Smooth muscle cell (in vitro differentiated cells): ENCODE results near the gene GCGR. TPM values are rescaled to one million over a fixed set of nuclear protein-coding genes. Genes with fewer than 3 reads are reported as not detected.
A peak's percentile ranks its signal among the peaks of the same experiment; 100 is the strongest.
"Not testable (repeated sequence)": the region's sequence is repeated elsewhere in the genome, so short reads cannot be mapped to it uniquely, and the experiment has no call there.

Experiments
- DNase-seq: peaks from one replicate; lab custom pipeline; 2025; ENCODE audit not compliant: unreplicated experiment; lab: John Stamatoyannopoulos, UW
- H2AFZ ChIP-seq: fragments of 200-600 bp; sonication (generic); 2 replicates; pipeline ENCODE4 v1.6.0; 2016; ENCODE audit warnings: antibody characterized with exemption, low read depth, mild to moderate bottlenecking
- H3F3A ChIP-seq: fragments of 200-600 bp; sonication (generic); 2 replicates; pipeline ENCODE4 v1.6.0; 2017; ENCODE audit warnings: antibody characterized with exemption, low read depth
- H3K27ac ChIP-seq: fragments of 200-600 bp; sonication (generic); 2 replicates; pipeline ENCODE4 v1.5.1; 2016; ENCODE audit warnings: low read depth, mild to moderate bottlenecking
- H3K27me3 ChIP-seq: fragments of 200-600 bp; sonication (generic); 2 replicates; pipeline ENCODE4 v1.6.1; 2016; ENCODE audit warnings: low read depth, mild to moderate bottlenecking
- H3K36me3 ChIP-seq: fragments of 200-600 bp; sonication (generic); 2 replicates; pipeline ENCODE4 v1.5.1; 2016; ENCODE audit warnings: low read depth
- H3K4me1 ChIP-seq: fragments of 200-600 bp; sonication (generic); 2 replicates; pipeline ENCODE4 v1.5.1; 2016; ENCODE audit warnings: low read depth
- H3K4me2 ChIP-seq: fragments of 200-600 bp; sonication (generic); 2 replicates; pipeline ENCODE4 v1.6.0; 2016; ENCODE audit warnings: mild to moderate bottlenecking
- H3K4me3 ChIP-seq: fragments of 200-600 bp; sonication (generic); 2 replicates; pipeline ENCODE4 v1.5.1; 2016; ENCODE audit warnings: mild to moderate bottlenecking
- H3K79me2 ChIP-seq: fragments of 200-600 bp; sonication (generic); 2 replicates; pipeline ENCODE4 v1.6.0; 2016; ENCODE audit warnings: low read depth, mild to moderate bottlenecking
- H3K9ac ChIP-seq: fragments of 200-600 bp; sonication (generic); 2 replicates; pipeline ENCODE4 v1.6.0; 2016; ENCODE audit warnings: low read depth
- H3K9me3 ChIP-seq: fragments of 200-600 bp; sonication (generic); replicated peaks from 2 replicates; pipeline ENCODE4 v1.5.1; 2016; ENCODE audit warnings: low read depth
- H4K20me1 ChIP-seq: fragments of 200-600 bp; sonication (generic); 2 replicates; pipeline ENCODE4 v1.6.0; 2016; ENCODE audit warnings: low read depth
- WGBS: methylation state at CpG from one replicate; pipeline ENCODE4 v1.1.7; 2016; ENCODE audit warnings: low lambda C conversion rate; 5-methylcytosine and 5-hydroxymethylcytosine counted together
- polyA plus RNA-seq: library from polyadenylated mRNA; unstranded; fragments of >200 nt; fragmentation: Nextera tagmentation; extraction: Ambion mirVana; gene quantifications from 2 replicates; pipeline ENCODE4 v1.2.1, GENCODE V29; 2016
- total RNA-seq: library from RNA; depleted of rRNA; stranded (reverse); fragments of >200 nt; gene quantifications from 2 replicates; pipeline ENCODE4 v1.2.3, GENCODE V29; 2014
- TF ChIP-seq, protein P1 (sequence below): fragments of 200-600 bp; sonication (generic); IDR thresholded peaks from 2 replicates; pipeline ENCODE4 v1.5.1; 2017; ENCODE audit warnings: borderline replicate concordance, mild to moderate bottlenecking, antibody characterized with exemption; ENCODE audit not compliant: insufficient read depth, poor library complexity, severe bottlenecking

GCGR gene
- total and polyA plus RNA-seq, 2 experiments from 2014 or later = not detected

DNA sequence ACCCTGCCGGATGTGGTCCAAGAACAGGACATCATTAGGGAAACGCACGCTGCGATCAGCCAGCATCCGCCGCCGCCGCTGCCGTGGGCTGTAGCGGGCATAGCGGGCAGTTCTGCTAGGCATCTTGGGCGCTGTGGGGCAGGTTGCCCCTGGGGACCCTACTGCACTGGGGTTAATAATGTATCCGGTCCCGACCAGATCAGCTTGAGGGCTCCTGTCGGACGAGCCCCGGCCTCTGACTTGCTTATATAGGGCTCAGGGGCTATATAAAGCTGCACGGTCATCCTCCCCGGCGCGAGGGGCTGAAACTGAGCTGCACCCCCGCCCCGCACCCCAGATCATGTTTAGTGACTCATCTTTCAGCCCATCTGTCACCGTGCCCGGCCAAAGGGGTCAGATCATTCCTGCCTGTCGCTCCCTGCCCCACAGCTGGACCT is 30.9 kb downstream of the GCGR start, which contains the start of gene PPP1R27:
Gene PPP1R27, minus strand, starts transcription at position 220 of the 437 bp plus-strand sequence. Its CDS starts 97 bp downstream, at position 123.
- Histone ChIP-seq H3K9me3 (no peaks in the 10 kb centered on the region), H3K36me3 (no peaks in the 10 kb centered on the region), H3K4me1 (peaks cover 17% of the 10 kb centered on the region), H3K4me3 (peak within 1 kb of the TSS; percentile 55), H4K20me1 (peaks cover 28% of the 10 kb centered on the region), H3K9ac (peak within 1 kb of the TSS; percentile 89), H3K79me2 (peaks cover 29% of the 10 kb centered on the region), H3F3A (peaks cover 12% of the 10 kb centered on the region), H3K4me2 (peak within 1 kb of the TSS; percentile 82), H3K27me3 (no peaks in the 10 kb centered on the region), H2AFZ (no peak within 1 kb of the TSS), H3K27ac (peak within 1 kb of the TSS; percentile 86)
- 97% methylated on average over 26 of the region's 26 CpGs for WGBS
- TF ChIP-seq, protein P1, sequence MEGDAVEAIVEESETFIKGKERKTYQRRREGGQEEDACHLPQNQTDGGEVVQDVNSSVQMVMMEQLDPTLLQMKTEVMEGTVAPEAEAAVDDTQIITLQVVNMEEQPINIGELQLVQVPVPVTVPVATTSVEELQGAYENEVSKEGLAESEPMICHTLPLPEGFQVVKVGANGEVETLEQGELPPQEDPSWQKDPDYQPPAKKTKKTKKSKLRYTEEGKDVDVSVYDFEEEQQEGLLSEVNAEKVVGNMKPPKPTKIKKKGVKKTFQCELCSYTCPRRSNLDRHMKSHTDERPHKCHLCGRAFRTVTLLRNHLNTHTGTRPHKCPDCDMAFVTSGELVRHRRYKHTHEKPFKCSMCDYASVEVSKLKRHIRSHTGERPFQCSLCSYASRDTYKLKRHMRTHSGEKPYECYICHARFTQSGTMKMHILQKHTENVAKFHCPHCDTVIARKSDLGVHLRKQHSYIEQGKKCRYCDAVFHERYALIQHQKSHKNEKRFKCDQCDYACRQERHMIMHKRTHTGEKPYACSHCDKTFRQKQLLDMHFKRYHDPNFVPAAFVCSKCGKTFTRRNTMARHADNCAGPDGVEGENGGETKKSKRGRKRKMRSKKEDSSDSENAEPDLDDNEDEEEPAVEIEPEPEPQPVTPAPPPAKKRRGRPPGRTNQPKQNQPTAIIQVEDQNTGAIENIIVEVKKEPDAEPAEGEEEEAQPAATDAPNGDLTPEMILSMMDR = no peak
- DNase-seq = no peak

DNA sequence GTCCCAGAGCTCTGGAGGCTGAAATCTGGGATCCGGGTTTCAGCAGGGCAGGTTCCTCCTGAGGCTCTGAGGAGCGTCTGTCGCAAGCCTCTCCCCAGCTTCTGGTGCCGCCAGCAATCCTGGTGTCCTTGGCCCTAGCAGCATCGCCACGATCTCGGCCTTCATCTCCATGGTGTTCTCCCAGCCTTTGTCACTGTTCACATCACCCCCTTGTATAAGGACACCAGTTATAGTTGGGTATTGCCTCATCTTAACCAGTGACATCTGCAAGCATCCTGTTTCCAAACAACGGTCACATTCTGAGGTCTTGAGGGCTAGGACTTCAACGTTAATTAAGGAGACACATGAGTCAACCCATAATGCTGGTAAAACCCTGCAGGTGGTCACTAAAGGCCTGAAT is 33.7 kb downstream of the GCGR start:
- Histone ChIP-seq H3K4me1 (peaks cover 7% of the 10 kb centered on the region), H3K36me3 (no peaks in the 10 kb centered on the region), H3K27ac (no peak overlapping the region), H2AFZ (no peak overlapping the region), H3K4me2 (no peak overlapping the region), H3K27me3 (no peaks in the 10 kb centered on the region), H4K20me1 (peaks cover 6% of the 10 kb centered on the region), H3K4me3 (no peak overlapping the region), H3K79me2 (peaks cover 1% of the 10 kb centered on the region), H3K9ac (no peak overlapping the region), H3K9me3 (no peaks in the 10 kb centered on the region), H3F3A (peaks cover 22% of the 10 kb centered on the region)
- no peak for DNase-seq
- WGBS = 86% methylated on average over 9 of the region's 9 CpGs
- TF ChIP-seq, protein P1 = no peak

DNA sequence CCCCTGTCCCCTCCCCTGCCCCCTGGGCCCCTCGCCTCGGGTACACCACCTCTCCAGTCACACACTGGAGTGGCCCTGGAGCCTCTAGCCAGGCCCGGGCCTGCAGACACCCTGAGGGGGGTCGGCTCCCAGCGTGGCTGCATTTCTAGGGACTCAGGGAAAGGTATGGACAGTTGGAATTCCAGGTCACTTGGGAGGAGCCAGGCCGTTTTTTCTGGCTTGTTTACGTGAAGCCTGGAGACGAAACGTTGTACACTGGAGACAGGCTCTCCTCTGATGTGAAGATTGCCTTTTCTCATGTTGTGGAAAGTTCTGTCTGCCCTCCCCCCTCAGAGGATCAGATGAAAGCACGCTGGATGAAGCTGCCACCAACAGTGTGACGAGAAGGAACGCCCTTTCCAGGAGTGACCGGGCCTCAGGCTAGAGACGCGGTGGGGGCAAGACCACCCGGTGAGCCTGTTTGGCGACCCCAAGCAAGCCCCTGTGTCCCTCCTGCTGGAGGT is 34.9 kb downstream of the GCGR start:
- no peaks in the 10 kb centered on the region for H3K79me2 ChIP-seq
- H3K4me1 ChIP-seq = peaks cover 4% of the 10 kb centered on the region
- H2AFZ ChIP-seq = no peak overlapping the region
- no peaks in the 10 kb centered on the region for H3K36me3 ChIP-seq
- H3K9ac ChIP-seq = no peak overlapping the region
- no peak overlapping the region for H3K4me3 ChIP-seq
- H3K27me3 ChIP-seq = no peaks in the 10 kb centered on the region
- H4K20me1 ChIP-seq = peaks cover 18% of the 10 kb centered on the region
- no peak overlapping the region for H3K4me2 ChIP-seq
- TF ChIP-seq, protein P1 = no peak
- 50% methylated on average over 17 of the region's 17 CpGs for WGBS
- peaks cover 30% of the 10 kb centered on the region for H3F3A ChIP-seq
- no peak overlapping the region for H3K27ac ChIP-seq
- DNase-seq = no peak
- no peaks in the 10 kb centered on the region for H3K9me3 ChIP-seq

DNA sequence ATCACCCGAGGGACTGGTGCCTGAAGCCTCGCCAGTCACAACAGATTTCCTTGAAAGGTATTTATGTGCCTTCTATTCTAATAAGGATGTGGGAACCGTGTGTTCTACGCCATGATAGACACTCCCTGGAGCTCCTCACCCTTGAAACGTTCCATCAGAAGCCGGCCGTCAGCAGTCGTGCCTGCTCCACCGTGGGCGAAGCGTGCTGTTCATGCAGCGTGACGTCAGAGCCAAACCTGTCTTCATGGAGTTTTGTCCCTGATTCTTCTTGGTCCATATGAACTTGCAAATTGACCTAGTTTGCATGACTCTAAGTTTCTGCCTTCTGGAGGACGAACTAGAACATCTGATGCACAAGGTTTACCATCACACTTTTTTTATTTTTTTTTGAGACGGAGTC is 35.4 kb downstream of the GCGR start:
- Histone ChIP-seq H3K4me2 (no peak overlapping the region), H3K4me3 (no peak overlapping the region), H3K79me2 (no peaks in the 10 kb centered on the region), H3K27ac (no peak overlapping the region), H3K27me3 (no peaks in the 10 kb centered on the region), H3F3A (peaks cover 33% of the 10 kb centered on the region), H3K36me3 (no peaks in the 10 kb centered on the region), H2AFZ (no peak overlapping the region), H4K20me1 (peaks cover 23% of the 10 kb centered on the region), H3K4me1 (no peaks in the 10 kb centered on the region), H3K9me3 (no peaks in the 10 kb centered on the region), H3K9ac (no peak overlapping the region)
- DNase-seq = no peak
- TF ChIP-seq, protein P1 = no peak
- WGBS = 85% methylated on average over 15 of the region's 15 CpGs

DNA sequence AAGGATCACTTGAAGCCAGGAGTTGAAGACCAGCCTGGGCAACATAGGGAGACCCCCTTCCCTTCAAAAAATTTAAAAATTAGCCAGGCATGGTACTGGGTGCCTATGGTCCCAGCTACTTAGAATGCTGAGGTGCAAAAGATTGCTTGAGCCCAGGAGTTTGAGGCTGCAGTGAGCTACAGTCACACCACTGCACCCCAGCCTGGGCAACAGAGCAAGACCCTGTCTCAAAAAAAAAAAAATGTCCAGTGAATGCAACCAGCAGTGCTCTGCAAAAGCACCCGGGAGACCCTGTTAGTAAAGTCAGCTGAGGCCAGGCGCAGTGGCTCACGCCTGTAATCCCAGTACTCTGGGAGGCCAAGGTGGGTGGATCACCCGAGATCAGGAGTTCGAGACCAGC is 36.1 kb downstream of the GCGR start:
- not testable (repeated sequence) for H3K27me3 ChIP-seq, H3K36me3 ChIP-seq, H3K9me3 ChIP-seq, H3K9ac ChIP-seq, H2AFZ ChIP-seq, H3K4me1 ChIP-seq, H3K79me2 ChIP-seq, H3K27ac ChIP-seq, H3K4me2 ChIP-seq, DNase-seq, H3K4me3 ChIP-seq
- Histone ChIP-seq H4K20me1 (peaks cover 31% of the 10 kb centered on the region), H3F3A (peaks cover 38% of the 10 kb centered on the region)
- WGBS = 89% methylated on average over 5 of the region's 5 CpGs
